Keratinocyte (primary cell): ENCODE measurements around the gene TNRC6A. TPM values are rescaled to one million over a fixed set of nuclear protein-coding genes. Genes with fewer than 3 reads are reported as not detected.

ENCODE experiments used
- DNase-seq: peaks from one replicate; pipeline ENCODE4 v3.0.0-alpha.2; 2011; ENCODE audit warnings: low read depth, missing footprints, low spot score
- FAIRE-seq: peaks from 2 replicates; lab custom pipeline; 2011; peaks lifted over from hg19 to GRCh38; lab: Jason Lieb, UNC
- H2AFZ ChIP-seq: 2 replicates; pipeline ENCODE4 v1.6.0; 2012; ENCODE audit warnings: low read length, control low read depth, inconsistent platforms; ENCODE audit not compliant: control insufficient read depth
- H3K27ac ChIP-seq: 2 replicates; pipeline ENCODE4 v1.5.1; 2011; ENCODE audit warnings: low read length; ENCODE audit not compliant: control insufficient read depth, insufficient read depth
- H3K27me3 ChIP-seq: 3 replicates; pipeline ENCODE4 v1.6.0; 2011; ENCODE audit warnings: low read length; ENCODE audit not compliant: control insufficient read depth, insufficient read depth; ENCODE audit errors: extremely low read depth
- H3K36me3 ChIP-seq, 2 experiments: 2 replicates in 1 of 2; 3 replicates in 1 of 2; pipeline ENCODE4 v1.5.1; 2011; ENCODE audit warnings: low read length in 2 of 2, mild to moderate bottlenecking in 1 of 2; ENCODE audit not compliant: control insufficient read depth in 2 of 2, insufficient read depth in 2 of 2; ENCODE audit errors: extremely low read depth in 1 of 2
- H3K4me1 ChIP-seq: 3 replicates; pipeline ENCODE4 v1.5.1; 2011; ENCODE audit warnings: low read length; ENCODE audit not compliant: control insufficient read depth, insufficient read depth; ENCODE audit errors: extremely low read depth
- H3K4me2 ChIP-seq: 3 replicates; pipeline ENCODE4 v1.6.0; 2011; ENCODE audit warnings: low read depth, low read length; ENCODE audit not compliant: control insufficient read depth, insufficient read depth; ENCODE audit errors: extremely low read depth
- H3K4me3 ChIP-seq, 3 experiments: fragments of 200-600 bp in 1 of 3; sonication (generic) in 1 of 3; 2 replicates in 2 of 3; 3 replicates in 1 of 3; pipeline ENCODE4 v1.5.1; 2011 to 2016; ENCODE audit warnings: low read length in 3 of 3, mild to moderate bottlenecking in 3 of 3, control low read depth in 2 of 3, inconsistent platforms in 1 of 3, low read depth in 1 of 3, mixed read lengths in 1 of 3, mixed run types in 1 of 3, moderate library complexity in 1 of 3; ENCODE audit not compliant: control insufficient read depth in 2 of 3, insufficient read depth in 2 of 3; ENCODE audit errors: extremely low read depth in 1 of 3
- H3K79me2 ChIP-seq: 2 replicates; pipeline ENCODE4 v1.6.0; 2012; ENCODE audit warnings: low read length; ENCODE audit not compliant: control insufficient read depth, insufficient read depth
- H3K9ac ChIP-seq: 3 replicates; pipeline ENCODE4 v1.6.0; 2011; ENCODE audit warnings: low read length; ENCODE audit not compliant: control insufficient read depth, insufficient read depth; ENCODE audit errors: extremely low read depth
- H3K9me1 ChIP-seq: 3 replicates; pipeline ENCODE4 v1.6.0; 2011; ENCODE audit warnings: low read length; ENCODE audit not compliant: control insufficient read depth, insufficient read depth; ENCODE audit errors: extremely low read depth
- H3K9me3 ChIP-seq: 2 replicates; pipeline ENCODE4 v1.5.1; 2012; ENCODE audit warnings: low read depth, low read length; ENCODE audit not compliant: control insufficient read depth
- H4K20me1 ChIP-seq: 3 replicates; pipeline ENCODE4 v1.6.0; 2011; ENCODE audit warnings: low read length; ENCODE audit not compliant: control insufficient read depth, insufficient read depth; ENCODE audit errors: extremely low read depth
- CTCF ChIP-seq, 3 experiments: IDR thresholded peaks in 1 of 3; conservative IDR thresholded peaks in 1 of 3; optimal IDR thresholded peaks in 1 of 3; 2 replicates in 2 of 3; 3 replicates in 1 of 3; pipeline versions ENCODE3 to v1.5.1; 2011; ENCODE audit warnings: low read length in 3 of 3, mild to moderate bottlenecking in 3 of 3, moderate library complexity in 2 of 3, control low read depth in 1 of 3, inconsistent platforms in 1 of 3; ENCODE audit not compliant: insufficient read depth in 2 of 3; ENCODE audit errors: extremely low read depth in 1 of 3
- EZH2 ChIP-seq: IDR thresholded peaks from one replicate; pipeline ENCODE4 v1.6.1; 2012; ENCODE audit warnings: inconsistent platforms, mild to moderate bottlenecking, low read length, moderate library complexity
- dilution Hi-C: fragments of 300-500 bp; cut with MboI; formaldehyde crosslinking; loops from one replicate; pipeline ENCODE4 v1.7.0; 2020; ENCODE audit warnings: low sequenced_read_pairs; ENCODE audit not compliant: extremely low pct_ligation_motif_present
- polyA plus RNA-seq, 5 experiments: library from polyadenylated mRNA; depleted of rRNA in 3 of 5; stranded (reverse) in 3 of 5; stranded (forward) in 1 of 5; unstranded in 1 of 5; fragments of >200 nt; gene quantifications; 1 replicate in 1 of 5; 2 replicates in 3 of 5; 3 replicates in 1 of 5; pipeline versions ENCODE4 v1.2.1 to v1.2.3, GENCODE V29; 2011 to 2012; ENCODE audit warnings: missing spikeins in 2 of 5, low read depth in 1 of 5, low replicate concordance in 1 of 5

TNRC6A gene
- polyA plus RNA-seq, 1 donor (not counting 4 experiments of a cell fraction or from before 2014, with no cell fraction given): 23.3 TPM

- dilution Hi-C loops: no loop called here
- H3K36me3 ChIP-seq: no peaks in the 10 kb centered on the region
- no peaks in the 10 kb centered on the region for H3K9me1 ChIP-seq
- no peak overlapping the region for H3K4me2 ChIP-seq
- H3K4me3 ChIP-seq: no peak overlapping the region
- FAIRE-seq (no peak), DNase-seq (no peak)
- no peaks in the 10 kb centered on the region for H4K20me1 ChIP-seq
- no peak overlapping the region for H2AFZ ChIP-seq
- H3K27me3 ChIP-seq: no peaks in the 10 kb centered on the region
- H3K9me3 ChIP-seq: no peaks in the 10 kb centered on the region
- H3K4me1 ChIP-seq: peaks cover 7% of the 10 kb centered on the region
- no peaks in the 10 kb centered on the region for H3K79me2 ChIP-seq
- no peak overlapping the region for H3K27ac ChIP-seq
- H3K9ac ChIP-seq: no peak overlapping the region
- TF ChIP-seq EZH2 (no peak), CTCF (optimal IDR thresholded peaks at IDR 0.05 in 1 of 3, IDR thresholded peaks at IDR 0.05 in 1 of 3, conservative IDR thresholded peaks at IDR 0.05 in 1 of 3; ENCODE audit: extremely low read depth in 1 of 3, insufficient read depth in 2 of 3, low read length in 3 of 3) (no peak)
These were observed 41.1 kb upstream of the TNRC6A start for GRCh38 chr16:24688359-24688758.

GRCh38 chr16:24689128-24689527, 40.3 kb upstream of the TNRC6A start:
- Histone ChIP-seq H3K4me3 (no peak overlapping the region), H3K79me2 (no peaks in the 10 kb centered on the region), H3K4me2 (no peak overlapping the region), H3K9me3 (no peaks in the 10 kb centered on the region), H4K20me1 (no peaks in the 10 kb centered on the region), H3K9me1 (no peaks in the 10 kb centered on the region), H3K36me3 (no peaks in the 10 kb centered on the region), H3K27me3 (no peaks in the 10 kb centered on the region), H2AFZ (no peak overlapping the region), H3K9ac (no peak overlapping the region), H3K4me1 (peaks cover 7% of the 10 kb centered on the region), H3K27ac (no peak overlapping the region)
- dilution Hi-C loops: no loop called here
- TF ChIP-seq CTCF (optimal IDR thresholded peaks at IDR 0.05 in 1 of 3, IDR thresholded peaks at IDR 0.05 in 1 of 3, conservative IDR thresholded peaks at IDR 0.05 in 1 of 3; ENCODE audit: extremely low read depth in 1 of 3, insufficient read depth in 2 of 3, low read length in 3 of 3) (peak; percentile 62 to 73 (median 66)), EZH2 (no peak)
- no peak for FAIRE-seq
- no peak for DNase-seq
